Skin epidermis (tissue), 12 donors: ENCODE data around the gene SPTBN1.

ENCODE experiments used
- H3K27ac ChIP-seq, 21 experiments: fragments of 200-600 bp; sonication (generic) in 11 of 21; one replicate each; pipeline ENCODE4 v1.5.0; 2020; ENCODE audit warnings: mild to moderate bottlenecking in 3 of 21, inconsistent platforms in 2 of 21, moderate library complexity in 2 of 21
- H3K4me3 ChIP-seq, 7 experiments: fragments of 200-600 bp; sonication (generic) in 2 of 7; one replicate each; pipeline ENCODE4 v1.5.0; 2020; ENCODE audit warnings: inconsistent platforms in 2 of 7, mild to moderate bottlenecking in 2 of 7, moderate library complexity in 1 of 7

The SPTBN1 gene

GRCh38 chr2:54669677-54670484, 213.8 kb downstream of the SPTBN1 start:
- peak overlapping the region in 13 of 21 experiments; percentile 2 to 85 (median 45) for H3K27ac ChIP-seq

GRCh38 chr2:54670485-54671009, 214.4 kb downstream of the SPTBN1 start:
- no peak overlapping the region for H3K4me3 ChIP-seq
- H3K27ac ChIP-seq, result peak overlapping the region in 8 of 21 experiments; percentile 2 to 85 (median 50)

More at GRCh38 chr2:54669677-54670484, 213.8 kb downstream of the SPTBN1 start:
- H3K4me3 ChIP-seq, result no peak overlapping the region

- H3K27ac ChIP-seq, result peak overlapping the region in 4 of 21 experiments; percentile 5 to 85 (median 22)
- H3K4me3 ChIP-seq, result no peak overlapping the region
Observed at GRCh38 chr2:54671010-54671409, 214.9 kb downstream of the SPTBN1 start.

- peak overlapping the region in 17 of 21 experiments; percentile 67 to 95 (median 85) for H3K27ac ChIP-seq
- no peak overlapping the region for H3K4me3 ChIP-seq
Observed at GRCh38 chr2:54671875-54672589, 215.9 kb downstream of the SPTBN1 start.

- Histone ChIP-seq H3K27ac (peak overlapping the region; percentile 18 to 95 (median 81)), H3K4me3 (no peak overlapping the region)
Observed at GRCh38 chr2:54672590-54673456, 216.7 kb downstream of the SPTBN1 start.

GRCh38 chr2:54673501-54673998, 217.4 kb downstream of the SPTBN1 start:
- H3K4me3 ChIP-seq, result peak overlapping the region in 1 of 7 experiments; percentile 16
- peak overlapping the region; percentile 18 to 95 (median 81) for H3K27ac ChIP-seq

GRCh38 chr2:54675281-54675680, 219.2 kb downstream of the SPTBN1 start:
- Histone ChIP-seq H3K4me3 (no peak overlapping the region), H3K27ac (peak overlapping the region in 3 of 21 experiments; percentile 79 to 95 (median 92))

- peak overlapping the region in 1 of 21 experiments; percentile 38 for H3K27ac ChIP-seq
- H3K4me3 ChIP-seq, result no peak overlapping the region
Observed at GRCh38 chr2:54675738-54676137, 219.6 kb downstream of the SPTBN1 start.

- no peak overlapping the region for H3K27ac ChIP-seq
Observed at GRCh38 chr2:54676656-54677055, 220.5 kb downstream of the SPTBN1 start.

GRCh38 chr2:54677476-54678265, 221.5 kb downstream of the SPTBN1 start:
- H3K4me3 ChIP-seq, result no peak overlapping the region
- no peak overlapping the region for H3K27ac ChIP-seq

More at GRCh38 chr2:54676656-54677055, 220.5 kb downstream of the SPTBN1 start:
- no peak overlapping the region for H3K4me3 ChIP-seq

GRCh38 chr2:54678719-54679118, 222.6 kb downstream of the SPTBN1 start:
- Histone ChIP-seq H3K27ac (no peak overlapping the region), H3K4me3 (no peak overlapping the region)

- H3K4me3 ChIP-seq, result no peak overlapping the region
- H3K27ac ChIP-seq, result no peak overlapping the region
Observed at GRCh38 chr2:54680397-54681041, 224.4 kb downstream of the SPTBN1 start.

- H3K27ac ChIP-seq, result no peak overlapping the region
- no peak overlapping the region for H3K4me3 ChIP-seq
Observed at GRCh38 chr2:54681416-54681815, 225.3 kb downstream of the SPTBN1 start.

- Histone ChIP-seq H3K4me3 (no peak overlapping the region), H3K27ac (no peak overlapping the region)
Observed at GRCh38 chr2:54683596-54683995, 227.5 kb downstream of the SPTBN1 start.

- Histone ChIP-seq H3K4me3 (no peak overlapping the region), H3K27ac (no peak overlapping the region)
Observed at GRCh38 chr2:54685263-54685775, 229.2 kb downstream of the SPTBN1 start.

GRCh38 chr2:54687595-54688152, 231.5 kb downstream of the SPTBN1 start:
- no peak overlapping the region for H3K27ac ChIP-seq
- H3K4me3 ChIP-seq, result no peak overlapping the region

- no peak overlapping the region for H3K4me3 ChIP-seq
- no peak overlapping the region for H3K27ac ChIP-seq
Observed at GRCh38 chr2:54691445-54692135, 235.5 kb downstream of the SPTBN1 start.
